Neural progenitor cell (in vitro differentiated cells): ENCODE results near the gene CABP7. TPM values are rescaled to one million over a fixed set of nuclear protein-coding genes. Genes with fewer than 3 reads are reported as not detected.

Experiments
- DNase-seq: peaks from one replicate; pipeline ENCODE4 v3.0.0-alpha.2; 2016; ENCODE audit warnings: low spot score
- H2AFZ ChIP-seq: fragments of 200-600 bp; sonication (generic); replicated peaks from 2 replicates; pipeline ENCODE4 v1.6.1; 2016; ENCODE audit warnings: antibody characterized with exemption
- H3F3A ChIP-seq: fragments of 200-600 bp; sonication (generic); 2 replicates; pipeline ENCODE4 v1.6.1; 2016; ENCODE audit warnings: antibody characterized with exemption, low read depth
- H3K27ac ChIP-seq: fragments of 200-600 bp; sonication (generic); 2 replicates; pipeline ENCODE4 v1.5.1; 2016; ENCODE audit warnings: mild to moderate bottlenecking
- H3K27me3 ChIP-seq: fragments of 200-600 bp; sonication (generic); 2 replicates; pipeline ENCODE4 v1.6.1; 2016; ENCODE audit warnings: mild to moderate bottlenecking, moderate library complexity
- H3K36me3 ChIP-seq: fragments of 200-600 bp; sonication (generic); 2 replicates; pipeline ENCODE4 v1.5.1; 2016
- H3K4me1 ChIP-seq: fragments of 200-600 bp; sonication (generic); 2 replicates; pipeline ENCODE4 v1.6.1; 2016; ENCODE audit warnings: mixed run types
- H3K4me2 ChIP-seq: fragments of 200-600 bp; sonication (generic); 2 replicates; pipeline ENCODE4 v1.6.1; 2016
- H3K4me3 ChIP-seq: fragments of 200-600 bp; sonication (generic); 2 replicates; pipeline ENCODE4 v1.5.1; 2016
- H3K79me2 ChIP-seq: fragments of 200-600 bp; sonication (generic); 2 replicates; pipeline ENCODE4 v1.6.1; 2016; ENCODE audit warnings: low read depth
- H3K9ac ChIP-seq: fragments of 200-600 bp; sonication (generic); 2 replicates; pipeline ENCODE4 v1.6.1; 2016
- H3K9me3 ChIP-seq: fragments of 200-600 bp; sonication (generic); 2 replicates; pipeline ENCODE4 v1.5.1; 2016; ENCODE audit warnings: low read depth
- H4K20me1 ChIP-seq: fragments of 200-600 bp; sonication (generic); 2 replicates; pipeline ENCODE4 v1.6.1; 2016; ENCODE audit warnings: low read depth
- H3K27ac Mint-ChIP-seq: 3 replicates; pipeline ENCODE4 v1.8.0; 2021; ENCODE audit warnings: mixed read lengths
- H3K27me3 Mint-ChIP-seq: 2 replicates; pipeline ENCODE4 v1.8.0; 2022; ENCODE audit warnings: low read depth, mild to moderate bottlenecking, inconsistent platforms, moderate library complexity, mixed read lengths; ENCODE audit not compliant: insufficient read depth
- H3K36me3 Mint-ChIP-seq: 3 replicates; pipeline ENCODE4 v1.8.0; 2021; ENCODE audit warnings: mixed read lengths
- H3K4me1 Mint-ChIP-seq: 3 replicates; pipeline ENCODE4 v1.8.0; 2021; ENCODE audit warnings: mixed read lengths
- H3K4me3 Mint-ChIP-seq: 3 replicates; pipeline ENCODE4 v1.8.0; 2021; ENCODE audit warnings: mild to moderate bottlenecking, moderate library complexity, mixed read lengths
- H3K9me3 Mint-ChIP-seq: 3 replicates; pipeline ENCODE4 v1.8.0; 2020; ENCODE audit warnings: mixed read lengths
- CTCF ChIP-seq: fragments of 200-600 bp; sonication (generic); IDR thresholded peaks from 2 replicates; pipeline ENCODE4 v1.5.1; 2017; ENCODE audit warnings: antibody characterized with exemption, mild to moderate bottlenecking
- EZH2 ChIP-seq: fragments of 200-600 bp; sonication (generic); IDR thresholded peaks from 2 replicates; pipeline ENCODE4 v1.6.1; 2017; ENCODE audit warnings: antibody characterized with exemption, mild to moderate bottlenecking, moderate library complexity
- EZH2phosphoT487 ChIP-seq: fragments of 200-600 bp; sonication (generic); IDR thresholded peaks from 2 replicates; pipeline ENCODE4 v1.6.1; 2017; ENCODE audit warnings: antibody characterized with exemption
- total RNA-seq: library from RNA; depleted of rRNA; stranded (reverse); fragments of >200 nt; gene quantifications from 2 replicates; pipeline ENCODE4 v1.2.3, GENCODE V29; 2015; ENCODE audit warnings: low replicate concordance

Gene CABP7
- total RNA-seq, 1 donor from 2014 or later, result not detected

GRCh38 chr22:29758959-29759358, 39.2 kb downstream of the CABP7 start:
- Histone ChIP-seq H3K27ac (no peak overlapping the region), H2AFZ (no peak overlapping the region), H3K9me3 (no peaks in the 10 kb centered on the region), H3K36me3 (no peaks in the 10 kb centered on the region), H4K20me1 (peaks cover 16% of the 10 kb centered on the region), H3K4me2 (peak overlapping the region; percentile 18), H3K4me1 (peaks cover 12% of the 10 kb centered on the region), H3F3A (peaks cover 10% of the 10 kb centered on the region), H3K79me2 (no peaks in the 10 kb centered on the region), H3K9ac (no peak overlapping the region), H3K4me3 (no peak overlapping the region), H3K27me3 (no peaks in the 10 kb centered on the region)
- Mint-ChIP-seq H3K4me3 (no peak overlapping the region), H3K27me3 (peaks cover 9% of the 10 kb centered on the region), H3K9me3 (no peaks in the 10 kb centered on the region), H3K27ac (peak overlapping the region; percentile 58), H3K36me3 (no peaks in the 10 kb centered on the region), H3K4me1 (peaks cover 22% of the 10 kb centered on the region)
- no peak for TF ChIP-seq CTCF
- no peak for TF ChIP-seq EZH2
- TF ChIP-seq EZH2phosphoT487, result no peak
- DNase-seq, result no peak

GRCh38 chr22:29762263-29762662, 42.5 kb downstream of the CABP7 start:
- H3K27me3 Mint-ChIP-seq, result peaks cover 11% of the 10 kb centered on the region
- Histone ChIP-seq H3K4me3 (no peak overlapping the region), H3K4me2 (no peak overlapping the region), H3K27ac (no peak overlapping the region), H2AFZ (no peak overlapping the region), H3K9me3 (no peaks in the 10 kb centered on the region), H3K36me3 (no peaks in the 10 kb centered on the region), H3K9ac (no peak overlapping the region), H3K4me1 (peaks cover 12% of the 10 kb centered on the region), H4K20me1 (peaks cover 12% of the 10 kb centered on the region), H3K27me3 (no peaks in the 10 kb centered on the region), H3F3A (peaks cover 16% of the 10 kb centered on the region), H3K79me2 (peaks cover 10% of the 10 kb centered on the region)
- TF ChIP-seq CTCF (no peak), EZH2phosphoT487 (no peak), EZH2 (no peak)
- peaks cover 24% of the 10 kb centered on the region for H3K4me1 Mint-ChIP-seq
- H3K27ac Mint-ChIP-seq, result no peak overlapping the region
- H3K9me3 Mint-ChIP-seq, result no peaks in the 10 kb centered on the region
- H3K36me3 Mint-ChIP-seq, result peaks cover 1% of the 10 kb centered on the region
- H3K4me3 Mint-ChIP-seq, result no peak overlapping the region
- no peak for DNase-seq

- H3K4me3 Mint-ChIP-seq, result peak overlapping the region; percentile 100
- Histone ChIP-seq H2AFZ (peak overlapping the region; percentile 100), H3K4me2 (peak overlapping the region; percentile 85), H3K36me3 (no peaks in the 10 kb centered on the region), H3K4me3 (peak overlapping the region; percentile 76), H3F3A (peaks cover 11% of the 10 kb centered on the region), H3K9ac (peak overlapping the region; percentile 56), H3K79me2 (peaks cover 31% of the 10 kb centered on the region), H3K4me1 (peaks cover 6% of the 10 kb centered on the region), H3K27me3 (no peaks in the 10 kb centered on the region), H4K20me1 (peaks cover 4% of the 10 kb centered on the region), H3K27ac (peak overlapping the region; percentile 14), H3K9me3 (no peaks in the 10 kb centered on the region)
- H3K36me3 Mint-ChIP-seq, result peaks cover 11% of the 10 kb centered on the region
- H3K9me3 Mint-ChIP-seq, result no peaks in the 10 kb centered on the region
- H3K27ac Mint-ChIP-seq, result peak overlapping the region; percentile 99
- no peak for DNase-seq
- TF ChIP-seq EZH2 (no peak), CTCF (no peak), EZH2phosphoT487 (no peak)
- H3K4me1 Mint-ChIP-seq, result peaks cover 25% of the 10 kb centered on the region
- H3K27me3 Mint-ChIP-seq, result peaks cover 8% of the 10 kb centered on the region
Observed at GRCh38 chr22:29765905-29766631, 46.3 kb downstream of the CABP7 start.
